H9 (cell line): Measurements from ENCODE around the gene ACOT7. TPM values are rescaled to one million over a fixed set of nuclear protein-coding genes. Genes with fewer than 3 reads are reported as not detected.
A peak's percentile ranks its signal among the peaks of the same experiment; 100 is the strongest.

ENCODE experiments used
- DNase-seq: peaks from one replicate; pipeline ENCODE4 v3.0.0-alpha.2; 2017
- H2AFZ ChIP-seq: one replicate; pipeline ENCODE4 v1.6.1; 2013; ENCODE audit warnings: mild to moderate bottlenecking, low read length, control low read depth, moderate library complexity
- H2AK5ac ChIP-seq: 2 replicates; pipeline ENCODE4 v1.6.1; 2013; ENCODE audit warnings: low read length, control low read depth, mixed read lengths; ENCODE audit not compliant: insufficient read length
- H2BK120ac ChIP-seq: one replicate; pipeline ENCODE4 v1.6.1; 2013; ENCODE audit warnings: low read depth, mild to moderate bottlenecking, low read length, control low read depth, inconsistent platforms; ENCODE audit not compliant: poor library complexity, severe bottlenecking
- H2BK12ac ChIP-seq: 2 replicates; pipeline ENCODE4 v1.6.1; 2013; ENCODE audit warnings: low read length, control low read depth, mixed read lengths, low read depth; ENCODE audit not compliant: insufficient read length
- H2BK15ac ChIP-seq: 2 replicates; pipeline ENCODE4 v1.6.1; 2013; ENCODE audit warnings: low read depth, low read length, control low read depth
- H2BK20ac ChIP-seq: one replicate; pipeline ENCODE4 v1.6.1; 2013; ENCODE audit warnings: low read depth, mild to moderate bottlenecking, low read length, control low read depth, inconsistent platforms; ENCODE audit not compliant: poor library complexity, severe bottlenecking
- H2BK5ac ChIP-seq: 2 replicates; pipeline ENCODE4 v1.6.1; 2013; ENCODE audit warnings: low read length, control low read depth, mixed read lengths; ENCODE audit not compliant: insufficient read length
- H3K14ac ChIP-seq: 2 replicates; pipeline ENCODE4 v1.6.1; 2013; ENCODE audit warnings: low read length, control low read depth; ENCODE audit not compliant: insufficient read depth
- H3K18ac ChIP-seq: 2 replicates; pipeline ENCODE4 v1.6.1; 2013; ENCODE audit warnings: low read depth, mild to moderate bottlenecking, mixed read lengths, low read length, control low read depth; ENCODE audit not compliant: insufficient read length
- H3K23ac ChIP-seq: 2 replicates; pipeline ENCODE4 v1.6.1; 2013; ENCODE audit warnings: low read length, control low read depth, mixed read lengths, low read depth; ENCODE audit not compliant: insufficient read length
- H3K23me2 ChIP-seq: 2 replicates; pipeline ENCODE4 v1.6.1; 2013; ENCODE audit warnings: low read depth, mild to moderate bottlenecking, mixed read lengths, low read length, control low read depth; ENCODE audit not compliant: insufficient read length, poor library complexity, severe bottlenecking
- H3K27ac ChIP-seq: 2 replicates; pipeline ENCODE4 v1.5.1; 2013; ENCODE audit warnings: low read length, control low read depth, mixed read lengths, low read depth; ENCODE audit not compliant: insufficient read length
- H3K27me3 ChIP-seq: 2 replicates; pipeline ENCODE4 v1.6.1; 2013; ENCODE audit warnings: low read length, control low read depth, inconsistent platforms; ENCODE audit not compliant: insufficient read depth
- H3K4ac ChIP-seq: 2 replicates; pipeline ENCODE4 v1.6.1; 2013; ENCODE audit warnings: low read depth, mild to moderate bottlenecking, control low read depth, inconsistent platforms, low read length, moderate library complexity
- H3K4me1 ChIP-seq: 2 replicates; pipeline ENCODE4 v1.6.1; 2013; ENCODE audit warnings: low read length, control low read depth, inconsistent platforms; ENCODE audit not compliant: insufficient read depth
- H3K4me2 ChIP-seq: 2 replicates; pipeline ENCODE4 v1.6.1; 2013; ENCODE audit warnings: low read length, control low read depth, mixed read lengths; ENCODE audit not compliant: insufficient read length, insufficient read depth
- H3K56ac ChIP-seq: 2 replicates; pipeline ENCODE4 v1.6.1; 2013; ENCODE audit warnings: low read depth, mild to moderate bottlenecking, mixed read lengths, low read length, control low read depth; ENCODE audit not compliant: insufficient read length
- H3K79me1 ChIP-seq: 2 replicates; pipeline ENCODE4 v1.6.1; 2013; ENCODE audit warnings: low read depth, mild to moderate bottlenecking, moderate library complexity, low read length, control low read depth, inconsistent platforms; ENCODE audit not compliant: insufficient read depth, poor library complexity, severe bottlenecking
- H3K79me2 ChIP-seq: 2 replicates; pipeline ENCODE4 v1.6.1; 2013; ENCODE audit warnings: low read length, control low read depth, inconsistent platforms; ENCODE audit not compliant: insufficient read depth
- H3K9ac ChIP-seq: 2 replicates; pipeline ENCODE4 v1.6.1; 2013; ENCODE audit warnings: low read length, control low read depth, mixed read lengths; ENCODE audit not compliant: insufficient read length; ENCODE audit errors: extremely low read depth
- H3K9me3 ChIP-seq: one replicate; pipeline ENCODE4 v1.6.1; 2013; ENCODE audit warnings: low read depth, low read length, inconsistent platforms; ENCODE audit not compliant: control insufficient read depth
- H3T11ph ChIP-seq: one replicate; pipeline ENCODE4 v1.6.1; 2013; ENCODE audit warnings: mild to moderate bottlenecking, low read length, control low read depth, inconsistent platforms
- H4K20me1 ChIP-seq: one replicate; pipeline ENCODE4 v1.6.1; 2013; ENCODE audit not compliant: control insufficient read depth, insufficient read length, insufficient read depth
- H4K5ac ChIP-seq: 2 replicates; pipeline ENCODE4 v1.6.1; 2013; ENCODE audit warnings: low read depth, mild to moderate bottlenecking, mixed read lengths, low read length, control low read depth; ENCODE audit not compliant: insufficient read length
- H4K8ac ChIP-seq: replicated peaks from 2 replicates; pipeline ENCODE4 v1.6.1; 2013; ENCODE audit warnings: low read length, control low read depth, mixed read lengths, low read depth; ENCODE audit not compliant: insufficient read length
- H4K91ac ChIP-seq: 2 replicates; pipeline ENCODE4 v1.6.1; 2013; ENCODE audit warnings: low read depth, mild to moderate bottlenecking, moderate library complexity, mixed read lengths, low read length, control low read depth; ENCODE audit not compliant: insufficient read length
- H3K27ac Mint-ChIP-seq, 3 experiments: 2 replicates in 2 of 3; 3 replicates in 1 of 3; pipeline ENCODE4 v1.8.0; 2020 to 2021; ENCODE audit warnings: mixed read lengths in 3 of 3, mild to moderate bottlenecking in 1 of 3, moderate library complexity in 1 of 3
- H3K27me3 Mint-ChIP-seq: 2 replicates; pipeline ENCODE4 v1.8.0; 2021; ENCODE audit warnings: low read depth, mild to moderate bottlenecking, moderate library complexity, mixed read lengths
- H3K36me3 Mint-ChIP-seq, 3 experiments: 2 replicates in 2 of 3; 3 replicates in 1 of 3; pipeline ENCODE4 v1.8.0; 2020 to 2021; ENCODE audit warnings: low read depth in 3 of 3, mixed read lengths in 3 of 3; ENCODE audit not compliant: insufficient read depth in 1 of 3
- H3K4me1 Mint-ChIP-seq, 2 experiments: 2 replicates each; pipeline ENCODE4 v1.8.0; 2020; ENCODE audit warnings: mixed read lengths in 2 of 2
- H3K4me3 Mint-ChIP-seq, 2 experiments: 2 replicates in 1 of 2; 3 replicates in 1 of 2; pipeline ENCODE4 v1.8.0; 2020 to 2021; ENCODE audit warnings: mild to moderate bottlenecking in 2 of 2, mixed read lengths in 2 of 2, moderate library complexity in 1 of 2
- H3K9me3 Mint-ChIP-seq, 2 experiments: 2 replicates in 1 of 2; 3 replicates in 1 of 2; pipeline ENCODE4 v1.8.0; 2020; ENCODE audit warnings: mild to moderate bottlenecking in 2 of 2, mixed read lengths in 2 of 2, moderate library complexity in 1 of 2
- WGBS: extraction: QIAGEN DNeasy Blood & Tissue Kit; methylation state at CpG from one replicate; pipeline ENCODE4 v1.1.7; 2013; ENCODE audit warnings: missing lambda C conversion rate, low lambda C conversion rate, mixed read lengths; ENCODE audit not compliant: insufficient read length; ENCODE audit errors: extremely low coverage; 5-methylcytosine and 5-hydroxymethylcytosine counted together
- total RNA-seq: library from RNA; stranded (reverse); gene quantifications from 2 replicates; pipeline ENCODE4 v1.2.1, GENCODE V29; 2021
- TF ChIP-seq, protein P1 (sequence below): fragments of 200-600 bp; sonication (generic); conservative IDR thresholded peaks from 3 replicates; pipeline ENCODE4 v1.8.0; 2021; ENCODE audit warnings: antibody characterized with exemption, mild to moderate bottlenecking

ACOT7 gene
- total RNA-seq, 1 experiment from 2014 or later = 87.4 TPM

DNA sequence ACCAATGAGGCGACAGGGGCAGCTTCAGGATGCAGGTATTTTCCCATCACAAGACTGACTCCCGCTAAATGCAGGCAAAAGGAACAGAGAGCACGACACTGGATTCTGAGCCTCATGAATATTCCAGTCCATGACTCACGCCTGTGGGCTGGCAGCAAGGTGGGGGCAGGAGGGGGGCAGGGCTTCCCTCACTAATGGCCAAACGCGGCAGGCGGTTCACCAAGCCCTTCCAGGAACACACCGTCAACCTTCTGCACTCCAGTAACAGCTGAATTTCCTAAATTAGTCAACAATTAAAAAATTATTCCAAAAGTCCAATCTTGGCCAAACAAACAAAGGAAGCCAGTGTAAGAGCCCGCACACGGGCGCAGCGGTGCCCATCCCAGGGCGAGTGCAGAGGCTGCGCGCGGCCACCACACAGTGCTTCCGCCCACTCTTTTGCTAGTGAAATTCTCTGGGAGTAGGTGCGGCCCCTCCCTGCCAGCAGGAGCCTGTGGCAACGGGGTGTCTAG lies 120.1 kb downstream of the ACOT7 start:
- H3K4me1 Mint-ChIP-seq = peaks cover 25 to 46% of the 10 kb centered on the region in 2 experiments
- H3K14ac ChIP-seq = peak overlapping the region; percentile 48; the same call in 1 of the 2 replicates
- H2AK5ac ChIP-seq = no peak overlapping the region
- no peak overlapping the region for H2BK12ac ChIP-seq
- H3K27me3 ChIP-seq = no peaks in the 10 kb centered on the region
- H3K4ac ChIP-seq = no peak overlapping the region
- no peak overlapping the region for H4K5ac ChIP-seq
- no peak overlapping the region for H3K9ac ChIP-seq
- H3T11ph ChIP-seq = no peak overlapping the region
- no peak overlapping the region for H3K4me2 ChIP-seq
- H3K79me1 ChIP-seq = no peaks in the 10 kb centered on the region
- 0 out of 2 replicates have a peak, but pooled peaks cover 4% of the 10 kb centered on the region for H3K4me1 ChIP-seq
- no peak overlapping the region for H4K8ac ChIP-seq
- H3K79me2 ChIP-seq = no peaks in the 10 kb centered on the region
- no peak overlapping the region for H3K23ac ChIP-seq
- no CpG with 5 or more reads among the region's 19 CpGs for WGBS
- no peak overlapping the region for H3K56ac ChIP-seq
- no peak overlapping the region for H2AFZ ChIP-seq
- H3K18ac ChIP-seq = peak overlapping the region; percentile 22
- no peak overlapping the region for H2BK15ac ChIP-seq
- no peaks in the 10 kb centered on the region for H3K23me2 ChIP-seq
- H2BK5ac ChIP-seq = no peak overlapping the region
- H4K20me1 ChIP-seq = no peaks in the 10 kb centered on the region
- H3K4me3 Mint-ChIP-seq = peak overlapping the region in 1 of 2 experiments; percentile 21; a peak in 1 of 5 replicates
- no peaks in the 10 kb centered on the region for H3K9me3 ChIP-seq
- TF ChIP-seq, protein P1, sequence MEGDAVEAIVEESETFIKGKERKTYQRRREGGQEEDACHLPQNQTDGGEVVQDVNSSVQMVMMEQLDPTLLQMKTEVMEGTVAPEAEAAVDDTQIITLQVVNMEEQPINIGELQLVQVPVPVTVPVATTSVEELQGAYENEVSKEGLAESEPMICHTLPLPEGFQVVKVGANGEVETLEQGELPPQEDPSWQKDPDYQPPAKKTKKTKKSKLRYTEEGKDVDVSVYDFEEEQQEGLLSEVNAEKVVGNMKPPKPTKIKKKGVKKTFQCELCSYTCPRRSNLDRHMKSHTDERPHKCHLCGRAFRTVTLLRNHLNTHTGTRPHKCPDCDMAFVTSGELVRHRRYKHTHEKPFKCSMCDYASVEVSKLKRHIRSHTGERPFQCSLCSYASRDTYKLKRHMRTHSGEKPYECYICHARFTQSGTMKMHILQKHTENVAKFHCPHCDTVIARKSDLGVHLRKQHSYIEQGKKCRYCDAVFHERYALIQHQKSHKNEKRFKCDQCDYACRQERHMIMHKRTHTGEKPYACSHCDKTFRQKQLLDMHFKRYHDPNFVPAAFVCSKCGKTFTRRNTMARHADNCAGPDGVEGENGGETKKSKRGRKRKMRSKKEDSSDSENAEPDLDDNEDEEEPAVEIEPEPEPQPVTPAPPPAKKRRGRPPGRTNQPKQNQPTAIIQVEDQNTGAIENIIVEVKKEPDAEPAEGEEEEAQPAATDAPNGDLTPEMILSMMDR = no peak
- H3K27ac Mint-ChIP-seq = peak overlapping the region; percentile 75 to 88 (median 84); a peak in 4 of 7 replicates
- no peak overlapping the region for H3K27ac ChIP-seq
- no peaks in the 10 kb centered on the region for H3K9me3 Mint-ChIP-seq
- no peak overlapping the region for H2BK120ac ChIP-seq
- H4K91ac ChIP-seq = no peak overlapping the region
- DNase-seq = peak; percentile 76
- H3K36me3 Mint-ChIP-seq = peaks cover 0 to 5% (median 3%) of the 10 kb centered on the region in 3 experiments; a peak in 3 of 7 replicates
- H2BK20ac ChIP-seq = no peak overlapping the region
- H3K27me3 Mint-ChIP-seq = no peaks in the 10 kb centered on the region; the same call in 1 of the 2 replicates
